HL-60/S4 treated with retinoic acid at 250 ng/mL for 4 days and 3 days (cell line): ENCODE results near the gene CDH5.

Source experiments
- in situ Hi-C: fragments of 300-500 bp; cut with MboI; formaldehyde crosslinking; loops from 2 replicates; pipeline ENCODE4 v1.7.0; 2022; ENCODE audit warnings: low sequenced_read_pairs

CDH5 gene

DNA sequence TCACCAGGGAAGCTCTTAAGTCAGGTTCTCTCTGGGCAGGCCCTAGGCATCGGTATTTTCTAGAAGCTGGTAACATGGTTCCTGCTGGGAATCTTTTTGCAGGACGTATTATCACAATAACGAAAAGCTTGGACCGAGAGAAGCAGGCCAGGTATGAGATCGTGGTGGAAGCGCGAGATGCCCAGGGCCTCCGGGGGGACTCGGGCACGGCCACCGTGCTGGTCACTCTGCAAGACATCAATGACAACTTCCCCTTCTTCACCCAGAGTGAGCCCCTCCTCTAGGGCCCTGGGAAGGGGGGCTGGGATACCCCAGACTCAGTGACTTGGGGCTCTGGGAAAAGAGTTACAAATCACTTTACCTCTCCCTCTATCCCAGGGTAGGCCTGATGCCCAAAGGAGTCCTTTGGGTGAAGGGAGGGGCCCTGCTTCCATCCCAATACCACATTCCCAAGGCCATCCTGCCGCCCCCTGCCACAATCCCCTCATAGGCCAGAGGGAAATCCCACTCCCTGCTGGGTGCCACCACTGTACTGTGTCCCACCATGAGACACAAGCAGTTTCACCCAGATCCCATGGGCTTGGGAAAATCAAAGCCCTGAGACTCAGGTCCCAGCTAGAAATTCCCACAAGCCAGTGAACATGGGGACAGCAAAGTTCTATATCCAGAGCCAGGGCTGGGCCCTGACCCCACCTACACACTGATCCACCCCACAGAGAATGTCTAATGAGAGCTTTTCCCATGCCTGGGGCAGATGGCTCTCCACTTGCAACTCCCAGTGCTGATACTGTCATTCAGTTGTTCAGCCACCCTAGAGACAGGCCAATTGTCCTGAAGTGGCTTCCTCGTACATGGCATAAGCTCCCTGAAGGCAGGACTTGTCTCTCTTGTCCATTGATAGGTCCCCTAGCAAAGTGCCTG, 23.0 kb downstream of the CDH5 start:
- in situ Hi-C loops: no loop called here

- in situ Hi-C loops: no loop called here
These were observed 24.0 kb downstream of the CDH5 start for GRCh38 chr16:66390346-66391108.

- in situ Hi-C loops: no loop called here
These were observed 25.5 kb downstream of the CDH5 start for GRCh38 chr16:66391726-66392670.

DNA sequence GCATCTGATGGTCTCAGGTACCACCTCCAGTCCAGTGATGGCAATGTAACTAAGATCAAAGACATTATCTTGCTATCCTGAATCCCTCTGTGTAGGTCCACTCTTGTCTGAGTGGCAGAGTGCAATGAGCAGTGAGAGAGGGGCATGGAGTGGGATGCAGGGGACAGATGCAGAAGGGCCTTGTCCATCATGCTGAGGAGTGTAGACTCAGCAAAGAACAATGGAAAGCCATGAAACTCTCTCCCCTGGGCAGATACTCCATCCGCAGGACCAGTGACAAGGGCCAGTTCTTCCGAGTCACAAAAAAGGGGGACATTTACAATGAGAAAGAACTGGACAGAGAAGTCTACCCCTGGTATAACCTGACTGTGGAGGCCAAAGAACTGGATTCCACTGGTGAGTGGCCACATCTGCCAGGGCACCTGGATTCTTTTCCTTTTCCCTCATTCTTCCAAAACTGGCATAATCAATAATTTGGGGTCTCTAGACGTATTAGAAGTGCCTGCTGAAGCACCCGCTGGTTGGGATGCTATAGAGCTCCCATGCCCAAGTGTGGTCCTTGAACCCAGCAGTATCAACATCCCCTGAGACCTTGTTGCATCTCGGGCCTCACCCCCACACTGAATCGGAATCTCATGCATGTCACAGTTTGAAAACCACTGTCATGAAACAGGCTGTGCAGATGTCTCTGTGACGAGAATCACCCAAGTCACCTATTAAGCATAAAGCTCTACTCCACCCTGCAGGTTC, 29.5 kb downstream of the CDH5 start:
- in situ Hi-C loops: no loop called here

- in situ Hi-C loops: no loop called here
These were observed 31.4 kb downstream of the CDH5 start for GRCh38 chr16:66397736-66398433.

- in situ Hi-C loops: no loop called here
These were observed 32.5 kb downstream of the CDH5 start for GRCh38 chr16:66399031-66399430.

DNA sequence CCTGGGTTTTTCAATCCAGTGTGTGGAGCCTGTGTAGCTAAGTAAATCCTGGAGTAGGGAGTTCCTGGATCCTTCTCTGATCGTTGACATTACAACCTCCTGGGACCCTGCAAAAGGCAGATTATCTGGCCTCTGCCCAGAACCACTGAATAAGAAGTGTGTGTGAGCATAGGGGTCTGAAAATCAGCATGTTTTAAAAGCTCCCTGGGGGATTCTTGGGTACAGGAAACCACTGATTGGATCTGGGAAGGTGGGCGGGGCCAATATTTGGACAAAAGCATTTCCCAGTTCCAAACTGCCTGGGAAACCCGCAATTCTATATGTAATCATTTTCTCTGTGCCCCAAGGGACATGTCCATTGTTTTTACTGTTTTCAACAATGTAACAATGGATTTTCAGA, 33.4 kb downstream of the CDH5 start:
- in situ Hi-C loops: loop anchor here (25.0 kb wide), 1 partner anchor 187 kb away; the partner anchor contains the start of gene CMTM2

GRCh38 chr16:66400503-66401380, 34.3 kb downstream of the CDH5 start:
- in situ Hi-C loops: loop anchor here (25.0 kb wide), 1 partner anchor 187 kb away; the partner anchor contains the start of gene CMTM2

DNA sequence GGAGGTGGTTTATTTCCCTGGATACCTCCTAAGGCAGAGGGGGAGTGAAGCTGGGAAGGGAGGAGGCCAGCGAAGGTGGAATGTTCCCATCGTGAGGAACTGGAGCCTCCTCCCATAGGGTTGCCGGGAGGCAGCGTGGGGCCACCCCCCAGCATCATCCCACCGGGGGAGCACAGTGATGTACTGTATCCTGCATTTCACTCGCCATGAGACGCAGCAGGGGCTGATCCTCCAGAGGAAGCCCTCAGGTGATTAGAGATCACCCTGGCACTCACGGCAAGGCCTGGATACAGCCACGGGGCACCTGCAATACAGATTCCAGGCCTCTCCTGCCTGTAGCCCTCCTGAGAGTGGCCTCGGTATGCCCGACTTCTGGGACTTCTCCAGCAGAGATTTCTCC, 35.1 kb downstream of the CDH5 start:
- in situ Hi-C loops: loop anchor here (25.0 kb wide), 1 partner anchor 186 kb away; the partner anchor contains the start of gene CMTM2

DNA sequence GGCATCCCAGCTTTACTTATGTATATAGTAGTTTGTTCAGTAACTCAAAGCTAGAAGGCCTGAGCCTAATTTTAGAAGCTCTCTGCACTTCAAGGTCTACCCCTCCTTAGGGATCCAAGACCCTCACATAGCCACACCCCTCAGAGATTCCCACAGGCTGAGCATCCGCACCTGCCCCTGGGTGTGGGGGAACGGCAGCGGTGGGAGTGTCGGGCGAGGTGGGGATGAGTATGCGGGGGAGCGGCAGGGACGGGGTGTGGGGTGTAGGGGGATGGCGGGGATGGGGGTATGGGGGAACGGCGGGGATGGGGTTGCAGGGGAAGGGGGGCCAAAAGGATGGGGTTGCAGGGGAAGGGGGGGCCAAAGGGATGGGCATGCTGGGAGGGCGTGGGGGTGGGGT, 35.7 kb downstream of the CDH5 start:
- in situ Hi-C loops: loop anchor here (25.0 kb wide), 1 partner anchor 185 kb away; the partner anchor contains the start of gene CMTM2

- in situ Hi-C loops: loop anchor here (25.0 kb wide), 1 partner anchor 185 kb away; the partner anchor contains the start of gene CMTM2
These were observed 36.2 kb downstream of the CDH5 start for GRCh38 chr16:66402591-66403230.

DNA sequence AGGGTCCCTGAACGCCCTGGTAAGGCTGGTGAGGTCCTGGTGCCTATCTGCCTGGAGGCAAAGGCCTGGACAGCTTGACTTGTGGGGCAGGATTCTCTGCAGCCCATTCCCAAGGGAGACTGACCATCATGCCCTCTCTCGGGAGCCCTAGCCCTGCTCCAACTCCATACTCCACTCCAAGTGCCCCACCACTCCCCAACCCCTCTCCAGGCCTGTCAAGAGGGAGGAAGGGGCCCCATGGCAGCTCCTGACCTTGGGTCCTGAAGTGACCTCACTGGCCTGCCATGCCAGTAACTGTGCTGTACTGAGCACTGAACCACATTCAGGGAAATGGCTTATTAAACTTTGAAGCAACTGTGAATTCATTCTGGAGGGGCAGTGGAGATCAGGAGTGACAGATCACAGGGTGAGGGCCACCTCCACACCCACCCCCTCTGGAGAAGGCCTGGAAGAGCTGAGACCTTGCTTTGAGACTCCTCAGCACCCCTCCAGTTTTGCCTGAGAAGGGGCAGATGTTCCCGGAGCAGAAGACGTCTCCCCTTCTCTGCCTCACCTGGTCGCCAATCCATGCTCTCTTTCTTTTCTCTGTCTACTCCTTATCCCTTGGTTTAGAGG, 37.1 kb downstream of the CDH5 start:
- in situ Hi-C loops: loop anchor here (25.0 kb wide), 1 partner anchor 184 kb away; the partner anchor contains the start of gene CMTM2

DNA sequence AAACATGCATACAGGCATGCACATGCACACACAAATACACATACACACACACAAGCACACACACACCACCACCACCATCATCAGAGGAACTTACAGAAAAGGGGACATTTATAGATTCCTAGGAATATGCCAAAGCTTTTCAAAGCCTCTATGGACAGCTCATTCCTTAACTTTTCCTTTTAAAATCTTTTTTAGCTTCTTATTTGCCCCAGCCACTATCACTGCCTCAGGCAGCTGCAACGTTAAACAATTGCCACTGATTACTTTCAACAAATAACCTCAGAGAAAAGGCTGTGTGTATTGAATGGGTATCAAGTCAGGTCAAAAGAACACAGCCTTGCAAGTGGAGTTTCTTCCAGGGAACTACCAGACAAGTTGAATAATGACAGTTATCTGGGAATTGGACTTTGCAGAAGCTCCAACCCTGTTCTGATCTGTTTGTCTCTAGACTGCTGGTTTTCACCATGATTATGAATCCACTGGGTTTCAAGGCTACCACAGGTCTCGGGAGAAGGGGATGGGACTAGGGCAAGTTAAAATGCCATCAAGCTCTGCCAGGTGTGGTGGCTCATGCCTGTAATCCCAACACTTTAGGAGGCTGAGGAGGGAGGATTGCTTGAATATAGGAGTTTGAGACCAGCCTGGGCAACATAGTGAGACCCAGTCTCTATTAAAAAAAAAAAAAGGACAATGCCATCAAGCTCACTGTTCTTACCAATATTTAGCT, 38.7 kb downstream of the CDH5 start:
- in situ Hi-C loops: loop anchor here (25.0 kb wide), 1 partner anchor 182 kb away; the partner anchor contains the start of gene CMTM2

- in situ Hi-C loops: loop anchor here (25.0 kb wide), 1 partner anchor 181 kb away; the partner anchor contains the start of gene CMTM2
These were observed 40.2 kb downstream of the CDH5 start for GRCh38 chr16:66406534-66407221.

GRCh38 chr16:66408163-66409048, 41.9 kb downstream of the CDH5 start:
- in situ Hi-C loops: loop anchor here (25.0 kb wide), 1 partner anchor 179 kb away; the partner anchor contains the start of gene CMTM2
